Activated T-cell treated with anti-CD3 and anti-CD28 coated beads, Interleukin-2, amount 50 U/mL, for 1 hour (primary cell): ENCODE measurements around the gene TAS1R3.

Experiments
- DNase-seq: peaks from one replicate; pipeline ENCODE4 v3.0.0-alpha.2; 2020

TAS1R3 gene

DNA sequence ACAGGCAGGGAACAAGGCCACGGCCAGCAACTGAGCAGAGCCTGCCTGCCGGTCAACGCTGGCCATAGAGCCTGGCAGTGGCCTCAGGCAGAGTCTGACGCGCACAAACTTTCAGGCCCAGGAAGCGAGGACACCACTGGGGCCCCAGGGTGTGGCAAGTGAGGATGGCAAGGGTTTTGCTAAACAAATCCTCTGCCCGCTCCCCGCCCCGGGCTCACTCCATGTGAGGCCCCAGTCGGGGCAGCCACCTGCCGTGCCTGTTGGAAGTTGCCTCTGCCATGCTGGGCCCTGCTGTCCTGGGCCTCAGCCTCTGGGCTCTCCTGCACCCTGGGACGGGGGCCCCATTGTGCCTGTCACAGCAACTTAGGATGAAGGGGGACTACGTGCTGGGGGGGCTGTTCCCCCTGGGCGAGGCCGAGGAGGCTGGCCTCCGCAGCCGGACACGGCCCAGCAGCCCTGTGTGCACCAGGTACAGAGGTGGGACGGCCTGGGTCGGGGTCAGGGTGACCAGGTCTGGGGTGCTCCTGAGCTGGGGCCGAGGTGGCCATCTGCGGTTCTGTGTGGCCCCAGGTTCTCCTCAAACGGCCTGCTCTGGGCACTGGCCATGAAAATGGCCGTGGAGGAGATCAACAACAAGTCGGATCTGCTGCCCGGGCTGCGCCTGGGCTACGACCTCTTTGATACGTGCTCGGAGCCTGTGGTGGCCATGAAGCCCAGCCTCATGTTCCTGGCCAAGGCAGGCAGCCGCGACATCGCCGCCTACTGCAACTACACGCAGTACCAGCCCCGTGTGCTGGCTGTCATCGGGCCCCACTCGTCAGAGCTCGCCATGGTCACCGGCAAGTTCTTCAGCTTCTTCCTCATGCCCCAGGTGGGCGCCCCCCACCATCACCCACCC, at the start of gene TAS1R3:
TAS1R3 (plus strand) TSS at position 213 of the 898 bp plus-strand sequence; CDS start at position 279, 66 bp downstream.
- no peak for DNase-seq

DNA sequence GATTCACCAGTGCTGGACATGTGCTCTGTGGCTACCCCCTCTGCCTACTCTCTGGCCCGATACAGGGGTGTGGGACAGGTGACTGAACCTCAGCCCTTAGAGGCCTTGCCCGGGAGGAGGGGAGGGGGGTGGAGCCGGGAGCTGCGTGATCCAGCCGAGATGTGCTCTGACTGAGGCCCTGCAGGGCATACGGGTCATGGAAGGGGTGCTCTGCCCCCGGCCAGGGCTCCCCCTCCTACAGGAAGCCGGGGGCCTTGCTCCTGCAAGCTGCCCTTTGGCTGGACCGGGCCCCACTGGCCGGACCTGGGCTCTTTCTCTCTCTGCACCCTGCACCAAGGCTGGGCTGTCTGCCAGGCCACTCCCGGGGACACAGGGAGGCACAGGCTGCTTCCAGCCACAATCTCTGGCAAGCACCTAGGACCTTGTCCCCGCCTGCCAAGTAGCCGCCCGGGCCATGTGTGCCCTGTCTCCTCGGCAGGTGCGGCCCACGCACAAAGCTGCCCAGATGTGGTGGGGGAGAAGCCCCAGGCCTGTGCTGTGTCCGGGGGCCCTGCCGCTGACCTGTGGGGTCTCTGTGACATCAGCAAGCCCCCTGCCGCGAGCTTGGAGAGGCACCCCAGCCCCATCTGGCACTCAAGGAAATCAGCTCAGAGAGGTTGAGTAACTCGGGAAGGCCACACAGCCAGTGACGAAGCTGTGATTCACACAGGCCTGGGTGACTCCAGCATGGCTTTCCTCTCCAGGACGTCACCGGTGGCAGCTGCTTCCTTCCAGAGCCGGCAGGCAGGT, 49.4 kb upstream of the TAS1R3 start:
- DNase-seq, result no peak

- DNase-seq, result no peak
Measured at GRCh38 chr1:1282998-1283397, 48.1 kb upstream of the TAS1R3 start.

DNA sequence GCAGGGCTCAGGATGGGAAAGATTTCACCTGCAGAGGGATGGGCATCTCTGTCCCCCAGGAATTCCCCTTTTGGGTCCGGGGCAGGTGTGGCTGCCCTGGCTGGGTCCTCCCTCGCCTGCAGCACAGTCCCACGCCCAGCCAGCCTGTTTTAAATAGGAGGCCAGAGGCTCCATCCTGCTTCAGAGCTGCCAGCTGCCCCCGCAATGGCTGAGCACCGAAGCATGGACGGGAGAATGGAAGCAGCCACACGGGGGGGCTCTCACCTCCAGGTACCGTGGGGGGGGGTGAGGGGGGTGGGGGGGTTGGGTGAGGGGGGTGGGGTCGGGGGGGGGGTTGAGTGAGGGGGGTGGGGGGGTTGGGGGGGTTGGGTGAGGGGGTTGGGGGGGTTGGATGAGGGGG, 47.3 kb upstream of the TAS1R3 start:
- DNase-seq, result no peak

GRCh38 chr1:1284221-1285101, 46.6 kb upstream of the TAS1R3 start:
- no peak for DNase-seq

DNA sequence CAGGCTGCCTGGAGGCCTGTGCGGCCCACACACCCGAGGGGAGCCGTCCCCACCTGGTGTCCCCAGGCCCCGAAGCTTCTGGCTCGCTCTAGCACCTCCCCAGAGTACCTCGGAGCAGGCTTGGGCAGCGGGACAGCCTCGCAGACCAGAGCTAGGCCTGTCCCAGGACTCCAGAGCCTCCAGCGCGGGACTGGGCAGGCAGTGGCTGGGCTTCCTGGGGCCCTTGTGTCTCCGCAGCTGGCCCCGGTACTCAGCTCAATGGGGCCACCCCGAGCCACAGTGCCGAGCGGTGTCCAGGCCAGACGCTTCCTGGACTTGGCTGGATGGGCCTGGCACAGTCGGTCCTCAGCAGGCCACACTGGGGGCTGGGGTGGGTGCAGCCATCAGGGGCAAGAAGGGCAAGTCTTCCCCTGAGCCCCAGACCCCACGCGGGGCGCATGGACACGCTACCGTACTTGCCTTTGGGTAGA, 45.9 kb upstream of the TAS1R3 start:
- DNase-seq, result no peak

DNA sequence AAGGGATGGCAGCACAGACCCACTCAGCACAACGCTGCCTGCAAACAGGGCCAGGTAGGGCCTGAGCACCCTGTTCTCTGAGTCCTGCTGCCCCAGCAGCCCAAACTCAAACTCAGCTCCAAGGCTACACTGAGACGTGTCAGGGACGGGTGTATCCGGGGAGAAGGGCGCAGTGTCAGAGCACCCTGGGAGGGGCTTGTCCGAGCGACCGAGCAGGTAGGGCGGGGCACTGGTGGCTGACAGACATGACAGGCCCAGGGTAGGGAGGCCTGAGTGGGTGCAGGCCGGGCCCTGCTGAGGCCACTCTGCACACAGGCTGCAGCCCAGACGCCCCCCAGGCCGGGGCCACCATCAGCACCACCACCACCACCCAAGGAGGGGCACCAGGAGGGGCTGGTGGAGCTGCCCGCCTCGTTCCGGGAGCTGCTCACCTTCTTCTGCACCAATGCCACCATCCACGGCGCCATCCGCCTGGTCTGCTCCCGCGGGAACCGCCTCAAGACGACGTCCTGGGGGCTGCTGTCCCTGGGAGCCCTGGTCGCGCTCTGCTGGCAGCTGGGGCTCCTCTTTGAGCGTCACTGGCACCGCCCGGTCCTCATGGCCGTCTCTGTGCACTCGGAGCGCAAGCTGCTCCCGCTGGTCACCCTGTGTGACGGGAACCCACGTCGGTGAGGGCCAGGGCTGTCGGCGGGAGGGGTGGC, 45.3 kb upstream of the TAS1R3 start:
- DNase-seq, result no peak

DNA sequence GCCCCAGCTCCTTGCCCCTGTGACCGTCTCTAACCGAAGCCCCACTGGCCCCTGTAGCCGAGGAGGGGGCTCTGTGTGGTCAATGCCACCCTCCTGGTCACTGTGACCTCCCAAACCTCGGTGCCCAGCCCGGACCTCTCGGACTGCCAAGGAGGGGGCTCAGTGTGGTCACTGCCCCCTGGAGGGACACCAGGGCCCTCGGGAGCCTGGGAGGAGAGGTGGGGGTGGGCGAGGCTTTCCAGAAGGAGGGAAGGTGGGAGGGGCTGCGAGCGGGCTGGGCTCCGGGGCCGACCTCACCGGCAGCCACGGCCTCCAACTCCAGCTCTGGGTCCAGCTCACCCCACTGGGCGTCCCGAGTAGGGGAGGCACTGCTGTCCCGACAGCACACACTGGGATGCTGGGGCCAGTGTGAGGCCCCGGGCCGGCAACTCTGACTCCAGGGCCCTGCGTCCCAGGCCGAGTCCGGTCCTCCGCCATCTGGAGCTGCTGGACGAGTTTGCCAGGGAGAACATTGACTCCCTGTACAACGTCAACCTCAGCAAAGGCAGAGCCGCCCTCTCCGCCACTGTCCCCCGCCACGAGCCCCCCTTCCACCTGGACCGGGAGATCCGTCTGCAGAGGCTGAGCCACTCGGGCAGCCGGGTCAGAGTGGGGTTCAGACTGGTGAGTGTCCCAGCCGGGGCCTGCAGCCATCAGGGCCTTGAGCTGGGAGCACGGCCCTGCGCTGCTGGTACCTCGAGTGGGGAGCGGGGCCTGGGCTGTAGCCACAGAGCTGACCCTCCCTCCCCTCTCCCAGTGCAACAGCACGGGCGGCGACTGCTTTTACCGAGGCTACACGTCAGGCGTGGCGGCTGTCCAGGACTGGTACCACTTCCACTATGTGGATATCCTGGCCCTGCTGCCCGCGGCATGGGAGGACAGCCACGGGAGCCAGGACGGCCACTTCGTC, 44.5 kb upstream of the TAS1R3 start:
- DNase-seq, result no peak

DNA sequence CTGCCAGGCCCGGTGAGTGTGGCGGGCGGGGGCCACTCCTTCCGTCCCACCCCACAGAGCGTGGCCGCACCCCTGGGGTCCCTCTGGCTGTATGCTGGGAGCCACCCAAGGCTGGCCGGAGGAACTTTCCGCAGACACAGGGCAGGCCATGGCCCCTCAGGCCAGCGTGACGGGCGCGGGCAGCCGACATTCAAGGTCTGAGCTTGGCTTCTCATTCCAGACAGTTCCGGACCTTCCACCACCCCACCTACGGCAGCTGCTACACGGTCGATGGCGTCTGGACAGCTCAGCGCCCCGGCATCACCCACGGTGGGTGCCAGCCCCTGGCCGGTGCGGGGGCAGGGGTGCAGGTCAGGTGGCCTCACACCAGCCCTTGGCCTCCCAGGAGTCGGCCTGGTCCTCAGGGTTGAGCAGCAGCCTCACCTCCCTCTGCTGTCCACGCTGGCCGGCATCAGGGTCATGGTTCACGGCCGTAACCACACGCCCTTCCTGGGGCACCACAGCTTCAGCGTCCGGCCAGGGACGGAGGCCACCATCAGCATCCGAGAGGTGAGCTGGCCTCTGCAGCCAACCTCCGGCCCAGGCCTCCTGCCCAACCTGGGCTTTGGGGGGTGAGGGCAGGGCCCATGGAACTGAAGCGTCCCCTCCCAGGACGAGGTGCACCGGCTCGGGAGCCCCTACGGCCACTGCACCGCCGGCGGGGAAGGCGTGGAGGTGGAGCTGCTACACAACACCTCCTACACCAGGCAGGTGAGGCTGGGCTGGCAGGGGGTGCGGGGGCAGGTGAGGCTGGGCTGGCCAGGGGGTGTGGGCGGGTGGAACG, 43.6 kb upstream of the TAS1R3 start:
- DNase-seq, result no peak

- DNase-seq, result peak; percentile 60
Measured at GRCh38 chr1:1290238-1290731, 40.8 kb upstream of the TAS1R3 start.

DNA sequence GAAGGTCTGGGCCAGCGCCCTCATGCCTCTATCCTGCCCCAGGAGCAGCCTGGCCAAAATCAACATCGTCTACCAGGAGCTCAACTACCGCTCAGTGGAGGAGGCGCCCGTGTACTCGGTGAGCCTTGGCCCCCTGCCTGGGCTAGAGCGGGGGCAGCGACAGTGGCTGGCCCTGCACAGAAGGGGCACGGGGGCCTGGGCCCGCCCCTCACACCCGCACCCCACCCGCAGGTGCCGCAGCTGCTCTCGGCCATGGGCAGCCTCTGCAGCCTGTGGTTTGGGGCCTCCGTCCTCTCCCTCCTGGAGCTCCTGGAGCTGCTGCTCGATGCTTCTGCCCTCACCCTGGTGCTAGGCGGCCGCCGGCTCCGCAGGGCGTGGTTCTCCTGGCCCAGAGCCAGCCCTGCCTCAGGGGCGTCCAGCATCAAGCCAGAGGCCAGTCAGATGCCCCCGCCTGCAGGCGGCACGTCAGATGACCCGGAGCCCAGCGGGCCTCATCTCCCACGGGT, 40.0 kb upstream of the TAS1R3 start:
- DNase-seq, result no peak

DNA sequence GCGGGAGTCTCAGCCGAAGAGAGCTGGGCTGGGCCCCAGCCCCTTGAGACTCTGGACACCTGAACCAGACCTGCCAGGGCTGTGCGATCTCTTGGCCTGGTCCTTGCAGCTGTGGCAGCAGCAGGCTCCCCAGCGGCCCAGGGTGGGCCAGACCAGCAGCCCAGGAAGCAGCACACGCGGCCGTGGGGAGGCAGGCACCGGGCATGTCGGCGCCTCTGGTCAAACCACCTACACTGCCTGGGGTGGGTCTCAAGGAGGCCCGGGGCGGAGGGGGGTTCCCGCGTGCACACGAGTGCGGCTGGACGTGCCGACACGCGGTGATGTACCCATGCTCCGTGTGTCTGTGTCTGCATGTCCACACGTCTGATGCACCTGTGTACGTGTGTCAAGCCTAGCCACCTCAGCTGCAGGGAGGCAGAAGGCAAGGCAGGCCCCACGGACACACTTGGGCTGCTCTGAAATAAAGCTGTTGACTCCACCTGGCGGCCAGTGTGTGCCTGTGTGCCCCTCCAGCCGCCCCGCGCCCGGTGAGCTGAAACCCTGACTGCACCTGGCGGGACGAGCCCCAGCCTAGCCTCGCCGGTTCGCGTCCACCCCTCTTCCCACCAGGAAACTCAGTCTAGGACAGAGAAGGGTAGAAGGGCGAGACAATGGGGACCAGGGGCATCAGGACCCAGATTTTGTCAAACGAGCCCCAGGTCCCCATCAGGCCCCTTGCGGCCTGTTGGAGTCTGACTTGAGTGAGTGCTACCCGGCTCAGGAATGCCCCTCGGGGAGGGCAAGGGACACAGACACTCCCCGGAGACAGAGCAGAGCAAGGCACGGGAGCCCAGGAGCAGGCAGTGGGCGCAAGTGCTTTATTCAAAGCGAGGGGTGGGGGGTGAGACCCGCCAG, 39.3 kb upstream of the TAS1R3 start:
- peak; percentile 69 for DNase-seq

GRCh38 chr1:1292442-1292779, 38.7 kb upstream of the TAS1R3 start:
- no peak for DNase-seq

DNA sequence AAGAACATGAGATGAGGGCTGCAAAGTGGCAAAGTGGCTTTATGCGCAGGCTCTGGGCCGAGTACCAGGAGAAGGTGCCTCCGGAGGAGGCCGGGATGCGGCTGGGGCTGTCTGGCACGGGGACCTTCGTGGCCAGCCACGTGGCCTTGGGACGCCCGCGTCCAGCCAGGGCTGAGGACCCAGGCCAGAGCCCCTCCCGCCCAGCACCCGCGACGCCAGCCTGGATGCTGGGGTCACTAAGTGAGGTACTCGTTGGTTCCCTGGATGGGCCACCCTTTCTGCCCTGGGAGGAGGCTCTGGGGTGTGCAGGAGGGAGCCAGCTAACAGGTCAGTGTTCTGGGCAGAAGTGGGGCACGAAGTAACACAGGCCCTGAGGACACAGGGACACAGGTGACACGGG, 38.2 kb upstream of the TAS1R3 start:
- DNase-seq, result no peak

- DNase-seq, result no peak
Measured at GRCh38 chr1:1293263-1294249, 37.5 kb upstream of the TAS1R3 start.

DNA sequence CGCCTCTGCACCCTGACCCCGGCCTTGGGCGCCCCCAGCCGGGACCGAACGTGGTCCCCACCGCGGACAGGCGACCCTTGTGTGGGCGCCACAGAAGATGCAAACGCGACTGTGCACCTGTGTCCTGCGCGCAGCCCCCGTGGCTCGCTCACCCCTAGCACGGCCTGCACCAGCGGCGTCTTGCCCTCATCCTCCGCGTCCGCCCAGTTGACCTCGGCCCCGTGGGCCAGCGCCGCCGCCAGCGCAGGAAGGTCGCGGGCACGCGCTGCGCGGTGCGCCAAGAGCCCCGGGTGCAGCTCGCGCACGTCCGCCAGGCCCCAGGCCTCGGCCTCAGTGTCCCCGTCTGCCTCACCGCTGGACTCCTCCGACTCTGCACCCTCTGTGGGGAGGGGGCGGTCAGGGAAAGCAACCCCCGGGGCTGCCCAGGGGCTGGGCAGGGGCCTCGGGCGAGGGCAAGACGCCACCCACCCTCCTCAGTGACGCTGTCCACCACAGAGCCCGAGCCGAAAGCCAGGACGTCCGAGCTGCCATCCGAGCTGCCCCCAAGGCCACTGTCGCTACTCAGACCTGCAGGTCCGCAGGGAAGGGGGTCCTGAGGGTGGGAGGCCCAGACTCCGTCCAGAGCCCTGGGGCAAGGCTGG, 36.7 kb upstream of the TAS1R3 start:
- DNase-seq, result no peak
